ENCODE measurements around the gene HDAC9.

Gene HDAC9

GRCh38 chr7:18936265-18936664 is 440.7 kb downstream of the HDAC9 start:
- TF ChIP-seq ZFX (IDR thresholded peaks at IDR 0.05; ENCODE audit: borderline replicate concordance): no peak
- TF ChIP-seq, protein P1, sequence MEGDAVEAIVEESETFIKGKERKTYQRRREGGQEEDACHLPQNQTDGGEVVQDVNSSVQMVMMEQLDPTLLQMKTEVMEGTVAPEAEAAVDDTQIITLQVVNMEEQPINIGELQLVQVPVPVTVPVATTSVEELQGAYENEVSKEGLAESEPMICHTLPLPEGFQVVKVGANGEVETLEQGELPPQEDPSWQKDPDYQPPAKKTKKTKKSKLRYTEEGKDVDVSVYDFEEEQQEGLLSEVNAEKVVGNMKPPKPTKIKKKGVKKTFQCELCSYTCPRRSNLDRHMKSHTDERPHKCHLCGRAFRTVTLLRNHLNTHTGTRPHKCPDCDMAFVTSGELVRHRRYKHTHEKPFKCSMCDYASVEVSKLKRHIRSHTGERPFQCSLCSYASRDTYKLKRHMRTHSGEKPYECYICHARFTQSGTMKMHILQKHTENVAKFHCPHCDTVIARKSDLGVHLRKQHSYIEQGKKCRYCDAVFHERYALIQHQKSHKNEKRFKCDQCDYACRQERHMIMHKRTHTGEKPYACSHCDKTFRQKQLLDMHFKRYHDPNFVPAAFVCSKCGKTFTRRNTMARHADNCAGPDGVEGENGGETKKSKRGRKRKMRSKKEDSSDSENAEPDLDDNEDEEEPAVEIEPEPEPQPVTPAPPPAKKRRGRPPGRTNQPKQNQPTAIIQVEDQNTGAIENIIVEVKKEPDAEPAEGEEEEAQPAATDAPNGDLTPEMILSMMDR (IDR thresholded peaks at IDR 0.05): no peak
- H3K27ac ChIP-seq: no peak overlapping the region

DNA sequence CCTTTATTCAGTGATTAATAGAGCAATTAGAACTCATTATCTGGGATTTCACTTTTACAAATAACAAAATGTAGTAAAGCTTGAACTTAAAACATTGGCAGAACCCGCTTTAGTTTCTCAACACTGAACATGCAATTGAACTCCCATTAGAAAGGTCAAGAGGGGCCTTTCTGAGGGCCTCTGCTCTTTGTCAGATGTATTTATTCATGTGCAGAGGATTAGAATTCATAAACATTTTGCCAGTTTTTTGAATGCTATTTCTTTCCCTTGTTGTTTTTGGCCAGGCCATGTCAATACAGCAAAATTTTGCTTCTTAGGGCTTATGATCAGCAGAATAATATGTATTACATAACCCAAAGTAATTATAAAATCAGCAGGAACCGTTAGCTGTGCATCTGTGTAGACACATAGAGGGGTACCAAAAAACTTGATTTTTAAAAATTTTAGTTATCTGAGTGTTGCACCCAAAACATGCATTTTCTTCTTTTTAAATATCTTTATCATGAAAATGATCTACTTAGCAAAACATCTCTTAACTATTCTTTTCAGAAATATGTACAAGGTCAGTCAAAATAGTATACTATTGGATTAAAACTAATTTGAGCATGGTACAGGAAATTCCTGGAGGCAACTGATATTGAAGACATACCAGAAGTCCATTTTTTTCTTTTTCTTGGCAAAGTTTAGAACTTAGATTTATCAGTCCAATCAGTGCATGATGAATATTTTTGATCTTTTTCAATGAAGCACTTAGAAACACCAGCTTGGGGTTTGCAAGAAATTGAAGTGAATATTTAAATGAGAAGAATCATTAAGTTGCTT is 444.4 kb downstream of the HDAC9 start:
- no peak overlapping the region for H3K27ac ChIP-seq
- TF ChIP-seq ZFX (IDR thresholded peaks at IDR 0.05; ENCODE audit: borderline replicate concordance): no peak
- TF ChIP-seq, protein P1 (IDR thresholded peaks at IDR 0.05): no peak

- TF ChIP-seq ZFX (IDR thresholded peaks at IDR 0.05; ENCODE audit: borderline replicate concordance): no peak
- TF ChIP-seq, protein P1 (IDR thresholded peaks at IDR 0.05): no peak
- no peak overlapping the region for H3K27ac ChIP-seq
Observed at GRCh38 chr7:18940593-18941134, 445.1 kb downstream of the HDAC9 start.

DNA sequence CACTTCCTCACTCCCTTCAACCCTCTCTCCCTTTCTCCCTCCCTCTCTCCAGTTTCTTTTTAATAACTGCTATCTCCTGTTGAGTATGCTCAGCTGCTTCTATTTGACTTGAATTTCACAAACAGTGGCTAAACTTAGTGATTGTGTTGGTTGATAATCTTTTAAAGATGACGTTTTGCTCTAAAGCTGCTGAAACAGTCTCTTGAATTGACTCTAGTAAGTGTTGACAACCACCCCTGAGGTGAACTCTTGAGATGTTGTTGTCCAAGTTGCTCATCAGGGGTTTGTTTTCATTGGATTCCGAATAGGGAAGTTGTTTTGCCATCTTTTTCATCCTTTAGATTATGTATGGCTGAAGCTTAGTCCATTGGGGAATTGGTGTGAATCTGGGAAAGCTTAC is 445.7 kb downstream of the HDAC9 start:
- TF ChIP-seq, protein P1 (IDR thresholded peaks at IDR 0.05): no peak
- TF ChIP-seq ZFX (IDR thresholded peaks at IDR 0.05; ENCODE audit: borderline replicate concordance): no peak
- no peak overlapping the region for H3K27ac ChIP-seq

GRCh38 chr7:18948521-18948920 is 453.0 kb downstream of the HDAC9 start:
- TF ChIP-seq ZFX (IDR thresholded peaks at IDR 0.05; ENCODE audit: borderline replicate concordance): no peak
- TF ChIP-seq, protein P1 (IDR thresholded peaks at IDR 0.05): no peak
- no peak overlapping the region for H3K27ac ChIP-seq

DNA sequence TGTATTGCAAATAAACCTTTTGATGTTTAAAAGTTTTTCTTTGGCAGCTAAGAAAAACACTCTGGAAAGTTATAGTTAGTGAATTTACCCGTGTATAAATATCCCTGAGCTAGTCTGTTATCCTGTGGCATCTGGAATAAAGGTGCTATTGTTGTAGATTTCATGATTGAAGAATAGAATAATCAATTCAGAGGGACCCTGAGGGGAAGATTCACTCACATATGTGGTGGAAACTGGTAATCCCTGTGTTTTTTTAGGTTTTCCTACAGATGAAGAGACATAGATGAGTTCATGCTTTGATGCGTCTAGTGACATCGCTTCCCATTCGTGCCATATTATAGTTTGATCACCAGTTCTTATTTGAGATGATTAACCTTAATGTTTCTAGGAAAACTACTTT is 457.3 kb downstream of the HDAC9 start:
- no peak overlapping the region for H3K27ac ChIP-seq
- TF ChIP-seq, protein P1 (IDR thresholded peaks at IDR 0.05): no peak
- TF ChIP-seq ZFX (IDR thresholded peaks at IDR 0.05; ENCODE audit: borderline replicate concordance): no peak

DNA sequence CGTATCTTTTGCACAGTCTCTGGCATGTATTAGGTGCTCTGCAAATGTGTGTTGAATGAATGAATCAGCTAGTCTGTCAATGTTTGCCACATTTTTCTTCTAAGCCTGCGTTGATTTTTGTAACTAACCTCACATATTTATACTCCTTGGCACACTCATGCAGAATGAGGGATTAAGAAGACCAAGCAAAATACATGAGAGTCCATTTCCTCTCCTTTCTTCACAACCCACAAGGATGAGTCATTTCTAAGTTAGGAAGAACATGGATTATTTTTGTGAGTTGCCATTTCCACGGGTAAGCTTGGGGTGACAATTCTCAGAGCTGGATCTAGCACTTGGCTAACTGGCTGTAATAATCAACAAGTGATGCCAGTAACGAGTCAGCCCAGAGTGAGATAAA is 463.1 kb downstream of the HDAC9 start:
- TF ChIP-seq, protein P1 (IDR thresholded peaks at IDR 0.05): no peak
- no peak for TF ChIP-seq ZFX (IDR thresholded peaks at IDR 0.05; ENCODE audit: borderline replicate concordance)
- H3K27ac ChIP-seq: no peak overlapping the region

Measured in 22Rv1 (cell line).